A549 treated with RU486 at 1 μM for 4 hours (cell line): ENCODE measurements around the gene ZNF579. TPM values are rescaled to one million over a fixed set of nuclear protein-coding genes. Genes with fewer than 3 reads are reported as not detected.

Source experiments
- total RNA-seq: library from RNA; stranded (reverse); fragments of 200-300 nt; extraction: Qiagen RNA extraction; gene quantifications from 5 replicates; pipeline ENCODE4 v1.2.3, GENCODE V29; 2022; ENCODE audit warnings: low read depth

ZNF579 gene
- 17.5 to 33.5 TPM (median 31.6 TPM) in 5 replicates for total RNA-seq

GRCh38 chr19:55580628-55581144 lies at the start of gene ZNF579:
TSS of gene ZNF579 (minus strand) at chr19:55580848. CDS start at chr19:55579639, 1,209 bp downstream.

GRCh38 chr19:55624109-55625003 lies 43.7 kb upstream of the ZNF579 start, which contains the start of gene ZNF784:
TSS of gene ZNF784 (minus strand) at chr19:55624566. CDS start at chr19:55624561, 5 bp downstream.

GRCh38 chr19:55605637-55606470 lies 25.2 kb upstream of the ZNF579 start, which contains the start of gene ZNF865:
TSS of gene ZNF865 (plus strand) at chr19:55605647. CDS start at chr19:55613619, 7,972 bp downstream.

GRCh38 chr19:55599842-55600661 lies 19.4 kb upstream of the ZNF579 start, which contains the start of gene ZNF524:
TSS of gene ZNF524 (plus strand) at chr19:55600288. CDS start at chr19:55602113, 1,825 bp downstream.

GRCh38 chr19:55599468-55599841 lies 18.8 kb upstream of the ZNF579 start, which contains the start of gene FIZ1:
TSS of gene FIZ1 (minus strand) at chr19:55599517. CDS start at chr19:55597865, 1,652 bp downstream.

GRCh38 chr19:55545443-55545842 lies 35.2 kb downstream of the ZNF579 start, which contains the start of gene SBK3:
TSS of gene SBK3 (minus strand) at chr19:55545543. CDS start at chr19:55545543, 0 bp downstream.

DNA sequence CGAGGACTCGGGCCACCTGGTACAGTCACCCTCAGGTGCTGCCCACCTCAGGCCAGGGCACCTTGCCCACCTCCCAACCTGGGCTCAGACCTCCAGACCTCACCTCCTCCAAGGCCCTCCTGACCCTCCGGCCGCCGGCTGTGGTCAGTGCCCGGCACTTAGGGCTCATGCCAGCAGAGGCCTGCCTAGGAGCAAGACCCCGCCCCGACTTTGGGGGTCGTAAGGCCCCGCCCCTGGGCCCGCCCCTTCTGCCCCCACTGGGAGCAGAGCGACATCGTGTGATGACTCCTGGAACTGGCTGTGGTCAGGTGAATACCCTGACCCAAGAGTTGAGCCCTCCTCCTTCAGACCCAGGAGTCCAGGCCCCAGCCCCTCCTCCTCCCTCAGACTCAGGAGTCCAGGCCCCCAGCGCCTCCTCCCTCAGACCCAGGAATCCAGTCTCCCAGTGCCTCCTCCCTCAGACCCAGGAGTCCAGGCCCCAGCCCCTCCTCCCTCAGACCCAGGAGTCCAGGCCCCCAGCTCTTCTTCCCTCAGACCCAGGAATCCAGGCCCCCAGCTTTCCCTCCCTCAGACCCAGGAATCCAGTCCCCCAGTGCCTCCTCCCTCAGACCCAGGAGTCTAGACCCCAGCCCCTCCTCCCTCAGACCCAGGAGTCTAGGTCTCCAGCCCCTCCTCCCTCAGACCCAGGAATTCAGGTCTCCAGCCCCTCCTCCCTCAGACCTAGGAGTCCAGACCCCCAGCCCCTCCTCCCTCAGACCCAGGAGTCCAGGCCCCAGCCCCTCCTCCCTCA lies 43.5 kb downstream of the ZNF579 start, which contains the start of gene SBK2:
Gene SBK2, minus strand, starts transcription at position 183 of the 790 bp plus-strand sequence. CDS start 839 bp downstream, outside the sequence.

Other genes starting within 250 kb of the ZNF579 start
- gene KMT5C, start 241.0 kb downstream of the ZNF579 start, total RNA-seq, result 5.2 to 10.5 TPM (median 8.2 TPM) in 5 replicates
- 0.50 to 4.3 TPM (median 1.4 TPM) in 5 replicates for gene COX6B2, start 226.1 kb downstream of the ZNF579 start, total RNA-seq
- gene GARIN5B, start 217.6 kb downstream of the ZNF579 start, total RNA-seq, result 0.06 to 0.19 TPM (median 0.14 TPM) in 4 of 5 replicates, not detected in the other
- gene IL11, start 210.4 kb downstream of the ZNF579 start, total RNA-seq, result 37.5 to 64.5 TPM (median 50.0 TPM) in 5 replicates
- gene TMEM190, start 204.0 kb downstream of the ZNF579 start, total RNA-seq, result 0.85 to 2.5 TPM (median 1.5 TPM) in 5 replicates
- gene TMEM238, start 196.6 kb downstream of the ZNF579 start, total RNA-seq, result 3.2 to 11.8 TPM (median 11.4 TPM) in 5 replicates
- 2,587 to 3,378 TPM (median 2,939 TPM) in 5 replicates for gene RPL28, start 194.9 kb downstream of the ZNF579 start, total RNA-seq
- gene UBE2S, start 173.1 kb downstream of the ZNF579 start, total RNA-seq, result 361 to 580 TPM (median 509 TPM) in 5 replicates
- 0.02 TPM in 1 of 5 replicates, not detected in the others for gene SHISA7, start 137.5 kb downstream of the ZNF579 start, total RNA-seq
- 54.3 to 66.1 TPM (median 59.7 TPM) in 5 replicates for gene ISOC2, start 119.2 kb downstream of the ZNF579 start, total RNA-seq
- not detected in 5 replicates for gene C19orf85, start 116.1 kb downstream of the ZNF579 start, total RNA-seq
- gene ZNF628, start 104.2 kb downstream of the ZNF579 start, total RNA-seq, result 4.1 to 8.9 TPM (median 8.1 TPM) in 5 replicates
- 35.9 to 69.5 TPM (median 57.9 TPM) in 5 replicates for gene NAT14, start 95.7 kb downstream of the ZNF579 start, total RNA-seq
- 0.54 to 1.2 TPM (median 0.95 TPM) in 5 replicates for gene SSC5D, start 92.4 kb downstream of the ZNF579 start, total RNA-seq
- 1.4 to 2.7 TPM (median 2.3 TPM) in 5 replicates for gene SBK2, start 43.7 kb downstream of the ZNF579 start, total RNA-seq
- gene SBK3, start 35.3 kb downstream of the ZNF579 start, total RNA-seq, result 1.4 to 2.0 TPM (median 1.7 TPM) in 5 replicates
- 22.4 to 26.6 TPM (median 25.4 TPM) in 5 replicates for gene FIZ1, start 18.7 kb upstream of the ZNF579 start, total RNA-seq
- 12.9 to 20.5 TPM (median 17.4 TPM) in 5 replicates for gene ZNF524, start 19.4 kb upstream of the ZNF579 start, total RNA-seq
- 7.3 to 16.1 TPM (median 12.2 TPM) in 5 replicates for gene ZNF865, start 24.8 kb upstream of the ZNF579 start, total RNA-seq
- gene ZNF784, start 43.7 kb upstream of the ZNF579 start, total RNA-seq, result 4.6 to 6.7 TPM (median 6.5 TPM) in 5 replicates
- 29.8 to 60.8 TPM (median 53.2 TPM) in 5 replicates for gene ZNF580, start 60.2 kb upstream of the ZNF579 start, total RNA-seq
- gene ZNF581, start 62.8 kb upstream of the ZNF579 start, total RNA-seq, result 35.3 to 52.1 TPM (median 49.6 TPM) in 5 replicates
- gene CCDC106, start 67.4 kb upstream of the ZNF579 start, total RNA-seq, result 15.2 to 19.9 TPM (median 19.1 TPM) in 5 replicates
- 265 to 295 TPM (median 292 TPM) in 5 replicates for gene U2AF2, start 74.2 kb upstream of the ZNF579 start, total RNA-seq
- gene EPN1, start 94.4 kb upstream of the ZNF579 start, total RNA-seq, result 123 to 213 TPM (median 191 TPM) in 5 replicates
- not detected in 5 replicates for gene NLRP9, start 157.6 kb upstream of the ZNF579 start, total RNA-seq
- gene RFPL4A, start 178.2 kb upstream of the ZNF579 start, total RNA-seq, result 0.22 to 0.86 TPM (median 0.56 TPM) in 5 replicates
- not detected in 5 replicates for gene RFPL4AL1, start 188.3 kb upstream of the ZNF579 start, total RNA-seq